Heart left ventricle (tissue), 16 donors: ENCODE data around the gene LAMA3. TPM values are rescaled to one million over a fixed set of nuclear protein-coding genes. Genes with fewer than 3 reads are reported as not detected.

Experiments used
- ATAC-seq, 4 donors: fragments of 200-7000 bp; cut with Tn5 transposase; one replicate each; pipeline ENCODE4 v1.9.1; 2020 to 2022; ENCODE audit warnings: moderate library complexity in 4 of 4, mild to moderate bottlenecking in 3 of 4, moderate number of reproducible peaks in 1 of 4
- DNase-seq, 5 donors: peaks; one replicate each; pipeline ENCODE4 v3.0.0-alpha.2; 2020
- H3K27ac ChIP-seq, 12 donors: fragments of 200-600 bp; sonication (generic) in 4 of 12; one replicate each; pipeline versions ENCODE4 v1.5.0 to v1.8.0; 2016 to 2022; ENCODE audit warnings: mild to moderate bottlenecking in 2 of 12
- H3K27me3 ChIP-seq, 9 donors: fragments of 200-600 bp; sonication (generic) in 2 of 9; one replicate each; pipeline versions ENCODE4 v1.5.1 to v1.8.0; 2016 to 2022; ENCODE audit warnings: mild to moderate bottlenecking in 3 of 9
- H3K36me3 ChIP-seq, 9 donors: fragments of 200-600 bp; sonication (generic) in 2 of 9; one replicate each; pipeline versions ENCODE4 v1.5.0 to v1.8.0; 2018 to 2022; ENCODE audit warnings: mild to moderate bottlenecking in 2 of 9
- H3K4me1 ChIP-seq, 12 donors: fragments of 200-600 bp; sonication (generic) in 4 of 12; one replicate each; pipeline versions ENCODE4 v1.5.0 to v1.8.0; 2016 to 2022; ENCODE audit warnings: mild to moderate bottlenecking in 3 of 12
- H3K4me3 ChIP-seq, 12 donors: fragments of 200-600 bp; sonication (generic) in 4 of 12; one replicate each; pipeline versions ENCODE4 v1.5.0 to v1.8.0; 2017 to 2022; ENCODE audit warnings: mild to moderate bottlenecking in 9 of 12, moderate library complexity in 4 of 12
- H3K9me3 ChIP-seq, 12 donors: fragments of 200-600 bp; sonication (generic) in 4 of 12; one replicate each; pipeline versions ENCODE4 v1.5.0 to v1.8.0; 2016 to 2022; ENCODE audit warnings: mild to moderate bottlenecking in 1 of 12
- CTCF ChIP-seq, 12 donors: fragments of 200-600 bp; sonication (generic) in 4 of 12; IDR thresholded peaks; one replicate each; pipeline versions ENCODE4 v1.5.0 to v1.8.0; 2018 to 2022; ENCODE audit warnings: antibody characterized with exemption in 12 of 12, mild to moderate bottlenecking in 5 of 12
- POLR2A ChIP-seq, 2 donors: fragments of 450-650 bp; IDR thresholded peaks; one replicate each; pipeline ENCODE4 v1.6.1; 2017; ENCODE audit warnings: antibody characterized with exemption in 2 of 2, mild to moderate bottlenecking in 2 of 2, moderate library complexity in 2 of 2
- WGBS, 4 donors: extraction: QIAGEN DNeasy Blood & Tissue Kit in 2 of 4; methylation state at CpG; one replicate each; pipeline versions ENCODE4 v1.1.5 to v1.1.7; 2013 to 2018; 5-methylcytosine and 5-hydroxymethylcytosine counted together
- intact Hi-C, 10 donors: fragments of 100-400 bp; cut with DNase I; formaldehyde crosslinking; loops; one replicate each; pipeline versions ENCODE4 v1.11.1 to v1.14.2; 2022
- polyA plus RNA-seq, 2 donors: library from polyadenylated mRNA; stranded (reverse); fragments of 200-250 nt; gene quantifications; one replicate each; pipeline ENCODE4 v1.2.3, GENCODE V29; 2013
- total RNA-seq, 9 donors: library from RNA; depleted of rRNA in 2 of 9; stranded (reverse); fragments of >200 nt in 2 of 9; fragmentation: NEBNext Ultra II Directional in 3 of 9; extraction: Animal tissue kit (Norgen Biotek cat#: 25700) in 3 of 9; gene quantifications; one replicate each; pipeline versions ENCODE4 v1.1.0 to v1.2.4, GENCODE V29; 2016 to 2023
- donor health status: ischemic (EF 13 %, LVEDD 7.1; RV severe dilation, severe dysfunction).
- donor health status: healthy with polysubstance abuse.
- donor health status: DM: no; HTN: yes; CAD: no.
- donor health status: DM: no; HTN: no; CAD: no.
- donor health status: ischemic (EF 25% LVEDD 6.9; RV normal size, moderate dysfunction).
- donor health status: ischemic (EF 25% LVEDD 5.7; RV mildly dilated, moderate dysfunction).
- donor health status: healthy.
- donor health status: DM: yes; HTN: yes; CAD: no.
- donor health status: ischemic (EF 35%, LVEDD 5.7; RV mildly dilated, moderate dysfunction).
- donor health status: nonischemic (EF 11% LVEDD 7.7; RV severe dilation, severe dysfunction).
- donor health status: DM: yes; HTN: yes; CAD: no.
- donor health status: PGD.
- donor health status: ischemic (EF 29% LVEDD 5.4; RV normal size, mild dysfunction).
- donor health status: nonischemic (EF 23%, LVEDD 6.1; RV moderate dilation, normal function).

LAMA3 gene
- total and polyA plus RNA-seq, 11 donors = 1.2 to 6.6 (median 3.2) TPM

- intact Hi-C loops = no loop called here
- no peaks in the 10 kb centered on the region for H3K27me3 ChIP-seq
- no peak for TF ChIP-seq POLR2A (IDR thresholded peaks at IDR 0.05)
- TF ChIP-seq CTCF (IDR thresholded peaks at IDR 0.05) = no peak
- ATAC-seq (no peak), DNase-seq (no peak)
- no peak overlapping the region for H3K4me3 ChIP-seq
- H3K36me3 ChIP-seq = no peaks in the 10 kb centered on the region
- no peak overlapping the region for H3K27ac ChIP-seq
- H3K9me3 ChIP-seq = no peaks in the 10 kb centered on the region
- no peaks in the 10 kb centered on the region for H3K4me1 ChIP-seq
- WGBS, 4 donors = 89 to 94% (median 91%) methylated on average over 6 of the region's 6 CpGs
Observed at GRCh38 chr18:23793985-23794867, 105.0 kb downstream of the LAMA3 start.

GRCh38 chr18:23798249-23798648 is 109.0 kb downstream of the LAMA3 start:
- Histone ChIP-seq H3K36me3 (no peaks in the 10 kb centered on the region), H3K27ac (no peak overlapping the region), H3K4me3 (no peak overlapping the region), H3K9me3 (no peaks in the 10 kb centered on the region), H3K4me1 (no peaks in the 10 kb centered on the region), H3K27me3 (no peaks in the 10 kb centered on the region)
- intact Hi-C loops = no loop called here
- ATAC-seq (no peak), DNase-seq (no peak)
- 59 to 72% (median 65%) methylated on average over 7 of the region's 7 CpGs for WGBS, 4 donors
- TF ChIP-seq POLR2A (IDR thresholded peaks at IDR 0.05) (no peak), CTCF (IDR thresholded peaks at IDR 0.05) (no peak)

- H3K4me1 ChIP-seq = no peaks in the 10 kb centered on the region
- no peaks in the 10 kb centered on the region for H3K36me3 ChIP-seq
- intact Hi-C loops = no loop called here
- no peaks in the 10 kb centered on the region for H3K9me3 ChIP-seq
- H3K27ac ChIP-seq = no peak overlapping the region
- H3K27me3 ChIP-seq = no peaks in the 10 kb centered on the region
- no peak for DNase-seq
- no peak overlapping the region for H3K4me3 ChIP-seq
- no peak for ATAC-seq
- 59 to 65% (median 64%) methylated on average over 3 of the region's 3 CpGs for WGBS, 4 donors
- no peak for TF ChIP-seq CTCF (IDR thresholded peaks at IDR 0.05)
- TF ChIP-seq POLR2A (IDR thresholded peaks at IDR 0.05) = no peak
Observed at GRCh38 chr18:23798824-23799223, 109.6 kb downstream of the LAMA3 start.

GRCh38 chr18:23799540-23799939 is 110.3 kb downstream of the LAMA3 start:
- no peak overlapping the region for H3K27ac ChIP-seq
- ATAC-seq (no peak), DNase-seq (no peak)
- 89 to 94% (median 90%) methylated on average over 7 of the region's 7 CpGs for WGBS, 4 donors
- no peak for TF ChIP-seq POLR2A (IDR thresholded peaks at IDR 0.05)
- TF ChIP-seq CTCF (IDR thresholded peaks at IDR 0.05) = no peak
- intact Hi-C loops = no loop called here
- H3K36me3 ChIP-seq = no peaks in the 10 kb centered on the region
- no peaks in the 10 kb centered on the region for H3K9me3 ChIP-seq
- no peaks in the 10 kb centered on the region for H3K4me1 ChIP-seq
- H3K27me3 ChIP-seq = no peaks in the 10 kb centered on the region
- H3K4me3 ChIP-seq = no peak overlapping the region
